Small intestine (tissue), 16 donors: ENCODE results near the gene EFNA4. TPM values are rescaled to one million over a fixed set of nuclear protein-coding genes. Genes with fewer than 3 reads are reported as not detected.

Experiments used
- DNase-seq, 2 donors: peaks; one replicate each; pipeline versions ENCODE4 v3.0.0 to v3.0.0-alpha.2; 2013
- FAIRE-seq: peaks from 2 replicates; lab custom pipeline; 2012; peaks lifted over from hg19 to GRCh38; lab: Jason Lieb, UNC
- H3K27ac ChIP-seq, 3 donors: one replicate each; pipeline ENCODE4 v1.5.1; 2013; ENCODE audit warnings: low read length in 2 of 3, mild to moderate bottlenecking in 2 of 3, control low read depth in 1 of 3, inconsistent platforms in 1 of 3, low read depth in 1 of 3, moderate library complexity in 1 of 3
- H3K27me3 ChIP-seq, 3 donors: one replicate each; pipeline ENCODE4 v1.6.1; 2013; ENCODE audit warnings: low read length in 3 of 3, inconsistent platforms in 1 of 3; ENCODE audit not compliant: control insufficient read depth in 3 of 3, insufficient read depth in 3 of 3
- H3K36me3 ChIP-seq, 3 donors: one replicate each; pipeline ENCODE4 v1.6.1; 2013; ENCODE audit warnings: low read length in 3 of 3, inconsistent platforms in 1 of 3, low read depth in 1 of 3, mild to moderate bottlenecking in 1 of 3, moderate library complexity in 1 of 3; ENCODE audit not compliant: control insufficient read depth in 3 of 3, insufficient read depth in 2 of 3
- H3K4me1 ChIP-seq, 3 donors: one replicate each; pipeline ENCODE4 v1.6.1; 2013; ENCODE audit warnings: low read length in 2 of 3, inconsistent platforms in 1 of 3, low read depth in 1 of 3, mild to moderate bottlenecking in 1 of 3, moderate library complexity in 1 of 3; ENCODE audit not compliant: control insufficient read depth in 3 of 3, insufficient read depth in 2 of 3
- H3K4me3 ChIP-seq, 3 donors: one replicate each; pipeline ENCODE4 v1.5.1; 2013; ENCODE audit warnings: low read length in 3 of 3, control low read depth in 1 of 3, inconsistent platforms in 1 of 3, low read depth in 1 of 3, mild to moderate bottlenecking in 1 of 3, moderate library complexity in 1 of 3
- H3K9me3 ChIP-seq, 2 donors: one replicate each; pipeline ENCODE4 v1.6.1; 2013; ENCODE audit warnings: low read depth in 1 of 2, low read length in 1 of 2; ENCODE audit not compliant: control insufficient read depth in 2 of 2, insufficient read depth in 1 of 2
- WGBS, 3 donors: extraction: QIAGEN DNeasy Blood & Tissue Kit; methylation state at CpG; one replicate each; pipeline ENCODE4 v1.1.7; 2013; 5-methylcytosine and 5-hydroxymethylcytosine counted together
- long read RNA-seq, 10 donors: transcript quantifications; one replicate each; lab custom pipeline, GENCODE V29; 2026
- polyA plus RNA-seq, 4 donors: library from polyadenylated mRNA; stranded (reverse) in 3 of 4; unstranded in 1 of 4; fragments of 200-250 nt in 3 of 4; fragments of 120-200 nt in 1 of 4; gene quantifications; one replicate each; pipeline versions ENCODE4 v1.2.1 to v1.2.3, GENCODE V29; 2013
- donor health status: healthy with polysubstance abuse.
- donor health status: control.
- donor health status: control.
- donor health status: Bipolar disorder and iron deficiency.
- donor health status: healthy.

Gene EFNA4
- 10 to 100 TPM; 16.8 to 41.3 (median 17.4) TPM for polyA plus RNA-seq
- long read RNA-seq, donor 1: 0 reads
- long read RNA-seq, donor 2, transcript EFNA4-202 (4 exons, 1,263 nt): major isoform, 5 of 6 reads
- long read RNA-seq, donor 2, partial matches to known transcripts: 0 of 6 reads
- long read RNA-seq, donor 2, other reads (novel, unspliced or antisense): 0 of 6 reads
- long read RNA-seq, donor 3, transcript EFNA4-202 (4 exons, 1,263 nt): major isoform, 8 of 10 reads
- long read RNA-seq, donor 3, partial matches to known transcripts: 0 of 10 reads
- long read RNA-seq, donor 3, other reads (novel, unspliced or antisense): 0 of 10 reads
- long read RNA-seq, donor 4: 0 reads
- long read RNA-seq, donor 5, partial matches to known transcripts: 0 of 1 reads
- long read RNA-seq, donor 5, other reads (novel, unspliced or antisense): 0 of 1 reads
- long read RNA-seq, donor 6, transcript EFNA4-202 (4 exons, 1,263 nt): major isoform, 6 of 11 reads
- long read RNA-seq, donor 6, transcript EFNA4-203 (4 exons, 1,052 nt): minor isoform, 5 of 11 reads
- long read RNA-seq, donor 6, partial matches to known transcripts: 0 of 11 reads
- long read RNA-seq, donor 6, other reads (novel, unspliced or antisense): 0 of 11 reads
- long read RNA-seq, donor 7: 0 reads
- long read RNA-seq, donor 8, partial matches to known transcripts: 0 of 3 reads
- long read RNA-seq, donor 8, other reads (novel, unspliced or antisense): 0 of 3 reads
- long read RNA-seq, donor 9, partial matches to known transcripts: 0 of 3 reads
- long read RNA-seq, donor 9, other reads (novel, unspliced or antisense): 0 of 3 reads
- long read RNA-seq, donor 10, transcript EFNA4-202 (4 exons, 1,263 nt): major isoform, 9 of 9 reads
- long read RNA-seq, donor 10, partial matches to known transcripts: 0 of 9 reads
- long read RNA-seq, donor 10, other reads (novel, unspliced or antisense): 0 of 9 reads

GRCh38 chr1:155063550-155064110 lies at the start of gene EFNA4:
EFNA4 (plus strand) TSS chr1:155063740; CDS start chr1:155063824, 84 bp downstream.
- peak; percentile 95 to 96 for DNase-seq
- 0 to 1% (median 1%) methylated on average over 39 to 57 of the region's 57 CpGs for WGBS, 3 donors
- peaks cover 6 to 63% (median 7%) of the 10 kb centered on the region in 3 donors for H3K4me1 ChIP-seq
- H3K4me3 ChIP-seq: peak within 1 kb of the TSS; percentile 78 to 88 (median 84)
- H3K27me3 ChIP-seq: peaks cover 0 to 4% (median 0%) of the 10 kb centered on the region in 3 donors
- H3K36me3 ChIP-seq: peaks cover 0 to 48% (median 2%) of the 10 kb centered on the region in 3 donors
- H3K27ac ChIP-seq: peak within 1 kb of the TSS; percentile 86 to 96 (median 92)
- no peaks in the 10 kb centered on the region for H3K9me3 ChIP-seq
- no peak for FAIRE-seq

- FAIRE-seq (no peak), DNase-seq (no peak)
- Histone ChIP-seq H3K9me3 (no peaks in the 10 kb centered on the region), H3K27ac (peak overlapping the region in 2 of 3 donors; percentile 5 to 99), H3K4me1 (peaks cover 2 to 58% (median 33%) of the 10 kb centered on the region in 3 donors), H3K36me3 (peaks cover 6 to 91% (median 22%) of the 10 kb centered on the region in 3 donors), H3K27me3 (no peaks in the 10 kb centered on the region), H3K4me3 (no peak overlapping the region)
- WGBS, 3 donors: 87 to 90% (median 88%) methylated on average over 30 to 31 of the region's 31 CpGs
Measured at GRCh38 chr1:155014709-155015508, 48.6 kb upstream of the EFNA4 start.

- peaks cover 6 to 84% (median 22%) of the 10 kb centered on the region in 3 donors for H3K36me3 ChIP-seq
- no peaks in the 10 kb centered on the region for H3K27me3 ChIP-seq
- 69 to 80% (median 74%) methylated on average over 16 of the region's 16 CpGs for WGBS, 3 donors
- DNase-seq (no peak), FAIRE-seq (no peak)
- peaks cover 2 to 51% (median 31%) of the 10 kb centered on the region in 3 donors for H3K4me1 ChIP-seq
- no peak overlapping the region for H3K4me3 ChIP-seq
- H3K9me3 ChIP-seq: no peaks in the 10 kb centered on the region
- peak overlapping the region in 2 of 3 donors; percentile 83 to 99 for H3K27ac ChIP-seq
Measured at GRCh38 chr1:155015527-155016230, 47.9 kb upstream of the EFNA4 start.

- Histone ChIP-seq H3K4me1 (peaks cover 2 to 44% (median 25%) of the 10 kb centered on the region in 3 donors), H3K36me3 (peaks cover 6 to 77% (median 19%) of the 10 kb centered on the region in 3 donors), H3K27ac (peak overlapping the region; percentile 83 to 99 (median 93)), H3K27me3 (no peaks in the 10 kb centered on the region), H3K4me3 (no peak overlapping the region), H3K9me3 (no peaks in the 10 kb centered on the region)
- 56 to 68% (median 67%) methylated on average over 26 of the region's 26 CpGs for WGBS, 3 donors
- no peak for FAIRE-seq
- no peak for DNase-seq
Measured at GRCh38 chr1:155016231-155016831, 47.2 kb upstream of the EFNA4 start.

GRCh38 chr1:155017041-155017945 lies 46.2 kb upstream of the EFNA4 start:
- no peaks in the 10 kb centered on the region for H3K9me3 ChIP-seq
- peaks cover 6 to 68% (median 19%) of the 10 kb centered on the region in 3 donors for H3K36me3 ChIP-seq
- DNase-seq (peak; percentile 97 to 98), FAIRE-seq (no peak)
- peaks cover 2 to 34% (median 15%) of the 10 kb centered on the region in 3 donors for H3K4me1 ChIP-seq
- peak overlapping the region; percentile 83 to 99 (median 93) for H3K27ac ChIP-seq
- no peaks in the 10 kb centered on the region for H3K27me3 ChIP-seq
- WGBS, 3 donors: 3 to 6% (median 4%) methylated on average over 16 to 49 of the region's 49 CpGs
- H3K4me3 ChIP-seq: peak overlapping the region; percentile 4 to 38 (median 26)

- no peaks in the 10 kb centered on the region for H3K27me3 ChIP-seq
- H3K4me3 ChIP-seq: peak overlapping the region in 2 of 3 donors; percentile 26 to 38
- peak overlapping the region; percentile 83 to 99 (median 93) for H3K27ac ChIP-seq
- H3K4me1 ChIP-seq: peaks cover 2 to 28% (median 13%) of the 10 kb centered on the region in 3 donors
- no peaks in the 10 kb centered on the region for H3K9me3 ChIP-seq
- FAIRE-seq (no peak), DNase-seq (no peak)
- 32 to 43% (median 39%) methylated on average over 6 of the region's 6 CpGs for WGBS, 3 donors
- H3K36me3 ChIP-seq: peaks cover 6 to 61% (median 19%) of the 10 kb centered on the region in 3 donors
Measured at GRCh38 chr1:155017946-155018316, 45.6 kb upstream of the EFNA4 start.
